Right lobe of liver (tissue), 6 donors: ENCODE measurements around the gene BID. TPM values are rescaled to one million over a fixed set of nuclear protein-coding genes. Genes with fewer than 3 reads are reported as not detected.
"Not testable (repeated sequence)": the region's sequence is repeated elsewhere in the genome, so short reads cannot be mapped to it uniquely, and the experiment has no call there.

Experiments
- ATAC-seq, 4 donors: fragments of 200-7000 bp; cut with Tn5 transposase; one replicate each; pipeline ENCODE4 v1.9.1; 2020; ENCODE audit warnings: mild to moderate bottlenecking in 4 of 4, moderate library complexity in 4 of 4
- DNase-seq, 3 donors: peaks; one replicate each; pipeline ENCODE4 v3.0.0-alpha.2; 2020
- H3K27ac ChIP-seq, 3 donors: fragments of 200-600 bp; one replicate each; pipeline ENCODE4 v1.8.0; 2022
- H3K27me3 ChIP-seq, 2 donors: fragments of 200-600 bp; one replicate each; pipeline ENCODE4 v1.8.0; 2022
- H3K36me3 ChIP-seq, 4 donors: fragments of 200-600 bp; sonication (generic) in 1 of 4; one replicate each; pipeline versions ENCODE4 v1.5.1 to v1.8.0; 2017 to 2022; ENCODE audit warnings: control low read depth in 1 of 4
- H3K4me1 ChIP-seq, 4 donors: fragments of 200-600 bp; sonication (generic) in 1 of 4; one replicate each; pipeline versions ENCODE4 v1.5.1 to v1.8.0; 2017 to 2022; ENCODE audit warnings: control low read depth in 1 of 4
- H3K4me3 ChIP-seq, 3 donors: fragments of 200-600 bp; one replicate each; pipeline ENCODE4 v1.8.0; 2022
- H3K9me3 ChIP-seq, 4 donors: fragments of 200-600 bp; sonication (generic) in 1 of 4; one replicate each; pipeline versions ENCODE4 v1.5.1 to v1.8.0; 2017 to 2022; ENCODE audit warnings: control low read depth in 1 of 4
- POLR2A ChIP-seq: fragments of 450-650 bp; IDR thresholded peaks from one replicate; pipeline ENCODE4 v1.6.1; 2017; ENCODE audit warnings: antibody characterized with exemption, mild to moderate bottlenecking
- WGBS: methylation state at CpG from one replicate; pipeline ENCODE4 v1.1.6; 2018; ENCODE audit warnings: low coverage, low lambda C conversion rate; ENCODE audit not compliant: insufficient coverage; ENCODE audit errors: missing lambda C conversion rate; 5-methylcytosine and 5-hydroxymethylcytosine counted together
- intact Hi-C, 2 donors: fragments of 100-400 bp; cut with DNase I; formaldehyde crosslinking; loops; one replicate each; pipeline versions ENCODE4 v1.11.2 to v1.14.1; 2022
- total RNA-seq, 6 experiments: library from RNA; depleted of rRNA in 2 of 6; stranded (reverse); fragments of >200 nt in 2 of 6; fragmentation: NEBNext Ultra II Directional in 3 of 6; extraction: Animal tissue kit (Norgen Biotek cat#: 25700) in 3 of 6; gene quantifications; one replicate each; pipeline versions ENCODE4 v1.1.0 to v1.2.4, GENCODE V29; 2016 to 2023
- TF ChIP-seq, protein P1 (sequence below), 4 donors: fragments of 200-600 bp in 3 of 4; fragments of 450-650 bp in 1 of 4; IDR thresholded peaks; one replicate each; pipeline versions ENCODE4 v1.5.1 to v1.8.0; 2016 to 2022; ENCODE audit warnings: antibody characterized with exemption in 4 of 4, mild to moderate bottlenecking in 2 of 4
- donor health status: DM: no; HTN: yes; CAD: no.
- donor health status: DM: no; HTN: no; CAD: no.
- donor health status: DM: no; HTN: no; CAD: no.
- donor health status: DM: no; HTN: yes; CAD: no.
- donor health status: DM: no; HTN: yes; CAD: no.

BID gene
- total RNA-seq, 6 experiments from 2014 or later = 30.5 to 57.3 (median 36.2) TPM

DNA sequence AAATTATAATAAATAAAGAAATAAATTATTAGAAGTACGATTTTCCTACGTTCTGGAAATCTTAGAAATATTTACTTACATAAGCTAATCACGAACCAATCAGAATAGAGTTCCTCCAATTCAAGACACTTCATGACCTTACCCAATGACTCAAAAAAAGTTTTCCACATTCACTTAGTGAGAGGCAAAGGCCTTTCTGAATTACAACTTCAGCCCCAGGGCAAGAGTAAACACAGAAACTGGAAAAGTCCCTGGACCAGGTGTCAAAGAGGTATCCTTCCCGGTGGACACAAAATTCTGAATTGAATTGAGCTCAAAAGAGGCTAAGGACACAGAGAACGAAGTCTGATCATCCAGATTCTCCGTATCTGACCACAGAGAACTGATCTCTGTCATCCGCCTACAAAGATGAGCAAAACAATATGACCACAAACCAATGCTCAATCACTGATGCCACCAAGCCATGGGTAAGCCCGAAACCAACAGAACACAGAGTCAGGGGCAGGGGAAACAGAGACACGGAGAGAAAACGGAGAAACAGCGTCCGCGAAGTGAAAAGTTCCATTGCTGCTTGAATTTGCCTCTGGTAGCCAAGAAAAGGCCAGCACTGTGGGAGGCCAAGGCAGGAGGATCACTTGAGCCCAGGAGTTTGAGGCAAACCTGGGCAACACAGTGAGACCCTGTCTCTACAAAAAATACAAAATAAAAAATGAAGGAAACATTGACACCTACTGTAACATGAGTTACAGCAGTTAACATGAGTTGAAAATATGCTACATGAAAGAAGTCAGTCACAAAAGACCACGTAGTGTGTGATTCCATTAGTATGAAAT, 6.8 kb downstream of the BID start:
- WGBS = 56% methylated on average over 13 of the region's 14 CpGs
- H3K27ac ChIP-seq = peak overlapping the region; percentile 33 to 96 (median 36)
- H3K9me3 ChIP-seq = no peaks in the 10 kb centered on the region
- DNase-seq = no peak
- peak in 2 of 4 donors; percentile 11 to 24 for ATAC-seq
- no peaks in the 10 kb centered on the region for H3K36me3 ChIP-seq
- TF ChIP-seq, protein P1, sequence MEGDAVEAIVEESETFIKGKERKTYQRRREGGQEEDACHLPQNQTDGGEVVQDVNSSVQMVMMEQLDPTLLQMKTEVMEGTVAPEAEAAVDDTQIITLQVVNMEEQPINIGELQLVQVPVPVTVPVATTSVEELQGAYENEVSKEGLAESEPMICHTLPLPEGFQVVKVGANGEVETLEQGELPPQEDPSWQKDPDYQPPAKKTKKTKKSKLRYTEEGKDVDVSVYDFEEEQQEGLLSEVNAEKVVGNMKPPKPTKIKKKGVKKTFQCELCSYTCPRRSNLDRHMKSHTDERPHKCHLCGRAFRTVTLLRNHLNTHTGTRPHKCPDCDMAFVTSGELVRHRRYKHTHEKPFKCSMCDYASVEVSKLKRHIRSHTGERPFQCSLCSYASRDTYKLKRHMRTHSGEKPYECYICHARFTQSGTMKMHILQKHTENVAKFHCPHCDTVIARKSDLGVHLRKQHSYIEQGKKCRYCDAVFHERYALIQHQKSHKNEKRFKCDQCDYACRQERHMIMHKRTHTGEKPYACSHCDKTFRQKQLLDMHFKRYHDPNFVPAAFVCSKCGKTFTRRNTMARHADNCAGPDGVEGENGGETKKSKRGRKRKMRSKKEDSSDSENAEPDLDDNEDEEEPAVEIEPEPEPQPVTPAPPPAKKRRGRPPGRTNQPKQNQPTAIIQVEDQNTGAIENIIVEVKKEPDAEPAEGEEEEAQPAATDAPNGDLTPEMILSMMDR (IDR thresholded peaks at IDR 0.05) = no peak
- no peak for TF ChIP-seq POLR2A
- H3K27me3 ChIP-seq = no peaks in the 10 kb centered on the region
- H3K4me1 ChIP-seq = peaks cover 0 to 57% (median 20%) of the 10 kb centered on the region in 4 donors
- intact Hi-C loops = no loop called here
- no peak overlapping the region for H3K4me3 ChIP-seq

DNA sequence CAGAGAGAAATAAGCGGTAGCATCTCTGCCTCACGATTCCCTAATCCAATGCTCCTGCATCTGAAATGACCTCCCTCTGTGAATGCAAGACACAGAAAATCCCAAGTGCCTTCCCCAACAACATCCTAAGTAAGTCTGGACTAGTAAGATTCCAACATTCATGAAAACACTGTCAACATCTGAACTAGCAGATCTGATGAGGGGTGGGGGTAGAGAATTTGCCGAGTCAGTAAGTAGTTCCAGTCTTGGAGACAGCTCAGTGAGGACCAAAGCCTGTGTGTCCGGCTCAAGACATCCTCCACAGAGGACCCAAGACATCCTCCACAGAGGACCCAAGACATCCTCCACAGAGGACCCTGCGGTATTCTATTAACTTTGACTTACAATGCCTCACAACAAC, 9.4 kb downstream of the BID start:
- H3K9me3 ChIP-seq, DNase-seq, intact Hi-C loops, H3K27me3 ChIP-seq, H3K4me3 ChIP-seq, H3K36me3 ChIP-seq, ATAC-seq: not testable (repeated sequence)
- H3K27ac ChIP-seq = peak overlapping the region in 2 of 3 donors; percentile 41 to 70
- whole genome bisulfite sequencing = 92% methylated on average over 2 of the region's 5 CpGs
- peaks cover 0 to 64% (median 19%) of the 10 kb centered on the region in 4 donors for H3K4me1 ChIP-seq

DNA sequence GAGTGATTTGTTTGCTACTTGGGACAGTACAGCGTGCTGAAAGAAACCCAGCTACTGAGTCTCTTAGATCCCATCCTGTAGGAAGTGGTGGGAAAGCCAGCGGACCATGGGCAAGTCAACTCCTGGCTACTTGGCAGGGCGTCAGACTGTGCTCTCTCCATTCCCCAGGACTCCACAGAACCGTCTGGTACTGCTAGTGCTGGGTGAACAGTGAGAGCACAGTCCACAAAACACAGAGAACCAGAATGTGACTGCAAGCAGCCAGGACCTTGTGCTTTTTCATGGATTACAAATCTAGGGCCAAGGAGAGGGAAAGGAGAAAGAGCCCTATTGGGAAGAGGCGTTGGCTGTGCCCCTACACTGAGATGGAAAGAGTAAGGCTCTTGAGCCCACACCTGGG, 10.2 kb downstream of the BID start:
- 66% methylated on average over 2 of the region's 5 CpGs for WGBS
- ATAC-seq = peak; percentile 7 to 74 (median 45)
- no peaks in the 10 kb centered on the region for H3K27me3 ChIP-seq

DNA sequence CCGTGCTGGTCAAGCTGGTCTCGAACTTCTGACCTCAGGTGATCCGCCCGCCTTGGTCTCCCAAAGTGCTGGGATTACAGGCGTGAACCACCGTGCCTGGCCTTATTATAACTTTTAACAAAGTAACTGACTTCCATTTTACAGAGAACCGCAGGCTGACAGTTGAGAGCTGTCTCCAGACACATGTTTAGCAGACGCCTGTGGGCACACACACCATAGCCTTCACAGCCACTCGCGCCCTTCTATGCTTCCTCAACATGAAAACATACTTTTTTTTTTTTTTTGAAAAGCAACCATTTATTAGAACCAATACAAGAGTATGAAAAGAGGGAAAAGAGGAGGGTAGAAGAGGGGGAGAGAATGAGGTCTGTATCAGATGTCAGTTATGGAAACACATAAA, 10.8 kb downstream of the BID start:
- H3K4me3 ChIP-seq, intact Hi-C loops, H3K27me3 ChIP-seq, DNase-seq, H3K9me3 ChIP-seq, H3K36me3 ChIP-seq, ATAC-seq: not testable (repeated sequence)
- 84% methylated on average over 7 of the region's 10 CpGs for WGBS
- peak overlapping the region in 2 of 3 donors; percentile 41 to 70 for H3K27ac ChIP-seq
- peaks cover 0 to 53% (median 17%) of the 10 kb centered on the region in 4 donors for H3K4me1 ChIP-seq

More for the DNA sequence above, 10.2 kb downstream of the BID start:
- intact Hi-C loops = no loop called here
- Histone ChIP-seq H3K27ac (peak overlapping the region in 2 of 3 donors; percentile 41 to 70), H3K9me3 (no peaks in the 10 kb centered on the region), H3K36me3 (no peaks in the 10 kb centered on the region), H3K4me1 (peaks cover 0 to 58% (median 18%) of the 10 kb centered on the region in 4 donors), H3K4me3 (no peak overlapping the region)
- peak in 2 of 3 donors; percentile 61 to 77 for DNase-seq
- TF ChIP-seq, protein P1 (IDR thresholded peaks at IDR 0.05) = no peak
- TF ChIP-seq POLR2A = no peak

DNA sequence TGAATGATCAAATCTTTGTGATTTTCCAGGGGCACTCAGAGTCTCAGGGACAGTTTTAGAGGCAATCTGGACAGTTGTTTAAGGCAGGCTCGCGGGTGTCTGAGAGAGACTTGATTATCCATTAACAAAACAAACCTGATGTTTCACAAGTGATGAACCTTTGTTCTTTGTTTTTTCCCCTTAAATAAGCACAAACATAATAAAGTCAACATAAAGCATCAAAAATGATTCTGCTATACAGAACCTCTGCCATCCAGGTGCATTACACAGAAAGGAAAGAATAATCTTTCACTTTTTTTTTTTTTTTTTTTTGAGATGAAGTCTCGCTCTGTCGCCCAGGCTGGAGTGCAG, 13.2 kb downstream of the BID start:
- H3K4me1 ChIP-seq = peaks cover 0 to 32% (median 10%) of the 10 kb centered on the region in 4 donors
- WGBS = 27% methylated on average over 2 of the region's 4 CpGs
- intact Hi-C loops = no loop called here
- no peak for TF ChIP-seq POLR2A
- TF ChIP-seq, protein P1 (IDR thresholded peaks at IDR 0.05) = no peak
- peak overlapping the region; percentile 79 to 86 (median 86) for H3K27ac ChIP-seq
- H3K4me3 ChIP-seq = peak overlapping the region in 2 of 3 donors; percentile 0 to 18
- no peaks in the 10 kb centered on the region for H3K27me3 ChIP-seq
- no peaks in the 10 kb centered on the region for H3K36me3 ChIP-seq
- H3K9me3 ChIP-seq = no peaks in the 10 kb centered on the region
- peak; percentile 70 to 74 (median 72) for ATAC-seq
- no peak for DNase-seq
